Stimulated activated CD4-positive, alpha-beta T cell treated with anti-CD3 and anti-CD28 coated beads, Interleukin-15, amount 100 ng/mL, for 48 hours (primary cell): ENCODE results near the gene NT5M.
"Not testable (repeated sequence)": the region's sequence is repeated elsewhere in the genome, so short reads cannot be mapped to it uniquely, and the experiment has no call there.

Experiments
- DNase-seq, 2 donors: peaks; one replicate each; pipeline ENCODE4 v3.0.0-alpha.2; 2020; ENCODE audit warnings: low read depth in 2 of 2

NT5M gene

DNA sequence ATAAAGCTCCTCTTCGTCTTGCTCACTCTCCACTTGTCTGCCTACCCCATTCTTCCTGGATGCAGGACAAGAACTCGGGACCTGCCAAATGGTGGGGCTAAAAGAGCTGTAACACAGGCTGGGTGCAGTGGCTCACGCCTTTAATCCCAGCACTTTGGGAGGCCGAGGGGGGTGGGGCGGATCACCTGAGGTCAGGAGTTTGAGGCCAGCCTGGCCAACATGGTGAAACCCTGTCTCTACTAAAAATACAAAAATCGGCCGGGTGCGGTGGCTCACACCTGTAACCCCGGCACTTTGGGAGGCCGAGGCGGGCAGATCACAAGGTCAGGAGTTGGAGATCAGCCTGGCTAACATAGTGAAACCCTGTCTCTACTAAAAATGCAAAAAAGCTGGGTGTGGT, 1.5 kb upstream of the NT5M start:
- DNase-seq, result not testable (repeated sequence)

DNA sequence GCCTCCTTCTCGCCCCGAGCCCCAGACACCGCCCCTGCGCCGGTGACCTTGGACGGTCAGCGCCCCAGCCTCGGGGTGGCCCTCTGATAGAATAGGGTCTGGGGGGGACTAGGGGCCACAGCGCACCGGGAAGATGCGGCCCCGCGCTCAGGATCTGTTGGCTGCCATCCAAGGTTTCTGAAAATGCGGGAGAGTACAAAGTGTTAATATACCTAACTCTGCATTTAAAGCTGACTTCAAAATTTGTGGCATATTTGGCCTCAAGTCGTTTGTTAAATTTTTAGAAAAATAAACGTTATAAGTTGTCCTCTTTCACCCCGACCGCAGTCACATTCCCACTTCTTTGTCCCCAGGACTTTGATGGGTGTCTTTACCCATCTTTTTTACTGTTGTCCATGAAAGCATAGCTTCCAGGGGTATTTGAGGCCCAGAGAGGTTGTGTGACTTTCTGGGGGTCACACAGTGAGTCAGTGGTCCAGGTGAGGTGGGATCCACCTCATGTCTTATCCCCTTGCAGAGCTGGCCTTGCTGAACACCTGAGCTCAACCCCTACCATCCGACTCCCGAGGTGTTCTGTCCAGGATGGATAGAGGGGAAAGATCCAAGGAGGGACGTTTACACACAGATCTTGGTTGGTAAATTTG, 796 bp downstream of the NT5M start:
- no peak for DNase-seq

DNA sequence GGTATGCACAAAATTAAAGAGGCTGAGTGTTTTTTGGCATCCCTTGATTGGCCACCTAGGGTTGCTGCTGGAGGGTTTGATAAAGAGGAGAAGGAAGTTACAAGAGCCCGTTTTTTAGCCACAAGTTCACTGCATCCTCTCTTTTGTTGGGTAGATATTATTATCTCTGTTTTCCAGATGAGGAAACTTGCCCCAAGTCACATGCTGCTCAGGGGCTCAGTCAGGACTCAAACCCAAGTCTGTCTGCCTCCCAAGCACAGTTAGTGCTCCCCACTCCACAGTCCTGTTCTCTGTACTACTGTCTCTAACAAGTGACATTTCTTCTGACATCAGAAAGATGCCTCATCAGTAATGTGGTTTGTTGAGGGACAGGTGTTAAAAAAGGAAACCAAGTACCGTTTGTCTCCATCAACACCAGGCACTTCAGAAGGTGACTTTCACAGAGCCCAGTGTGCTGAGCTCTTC, 1.4 kb downstream of the NT5M start:
- no peak for DNase-seq

DNA sequence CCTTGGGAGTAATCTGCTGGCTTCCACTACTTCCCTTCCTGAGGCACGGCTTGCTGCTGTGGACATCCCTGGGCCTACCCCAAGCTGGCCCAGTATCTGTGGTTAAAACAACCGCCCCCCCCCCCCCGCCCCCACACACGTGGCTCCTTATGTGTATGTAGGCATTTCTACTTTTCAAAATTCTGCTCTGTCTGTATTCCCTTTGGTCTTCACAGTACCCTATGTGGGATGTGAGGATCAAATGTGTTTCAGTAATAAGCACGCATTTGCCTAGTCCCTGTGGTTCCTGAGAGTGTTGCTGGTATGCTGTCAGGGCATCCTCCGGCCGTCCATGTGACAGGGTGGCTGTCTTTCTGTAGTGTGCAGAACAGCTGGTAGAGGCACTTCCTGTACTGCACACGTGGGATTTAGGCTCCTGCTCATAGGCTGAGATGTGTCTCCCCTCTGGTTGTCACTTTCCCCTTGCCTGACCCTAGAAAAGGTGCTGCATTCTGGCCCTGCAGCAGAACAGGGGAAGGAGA, 2.2 kb downstream of the NT5M start:
- peak in 1 of 2 donors; percentile 38 for DNase-seq

DNA sequence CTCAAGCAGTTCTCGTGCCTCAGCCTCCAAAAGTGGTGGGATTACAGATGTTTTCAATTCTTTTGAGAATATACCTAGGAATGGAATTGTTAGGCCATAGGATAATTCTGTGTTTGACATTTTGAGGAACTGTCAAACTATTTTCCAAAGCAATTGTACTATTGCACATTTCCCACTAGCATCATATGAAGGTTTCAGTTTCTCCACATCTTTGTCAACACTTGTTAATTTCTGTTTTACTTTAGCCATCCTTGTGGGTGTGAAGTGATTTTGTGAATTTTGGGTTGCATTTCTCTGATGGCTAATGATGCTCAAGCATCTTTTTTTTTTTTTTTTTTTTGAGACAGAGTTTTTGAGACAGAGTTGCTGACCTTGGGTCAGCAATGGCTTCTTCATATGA, 6.2 kb downstream of the NT5M start:
- no peak for DNase-seq

DNA sequence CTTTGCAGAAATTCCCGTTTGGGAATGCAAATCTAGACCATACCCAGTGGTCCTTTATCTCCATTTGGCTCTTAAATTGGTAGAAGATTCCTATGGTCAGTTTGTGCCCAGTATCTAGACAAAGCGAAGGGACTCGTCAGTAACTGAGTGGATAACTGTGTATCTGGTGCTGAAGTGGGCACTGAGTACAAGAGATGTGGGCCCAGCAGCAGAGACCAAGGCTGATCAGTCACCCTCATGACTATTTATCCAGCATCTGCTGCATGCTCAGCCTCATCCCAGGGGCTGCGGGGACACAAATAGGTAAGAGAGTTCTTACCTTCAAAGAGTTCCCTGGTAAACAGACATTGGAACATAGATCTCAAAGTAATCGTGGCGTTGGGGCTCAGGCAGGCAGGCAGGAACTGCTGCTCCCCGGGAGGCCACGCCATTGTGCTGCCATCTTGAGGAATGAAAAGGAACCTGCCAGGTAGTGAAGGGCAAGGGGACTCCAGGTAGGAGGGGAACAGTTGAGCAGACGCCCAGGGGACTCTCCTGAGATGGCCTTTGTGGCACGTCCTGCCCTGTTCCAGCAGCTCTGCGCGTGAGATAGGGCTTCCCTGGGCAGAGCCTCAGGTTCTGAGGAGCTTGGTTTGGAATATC, 10.3 kb downstream of the NT5M start:
- peak; percentile 41 to 66 for DNase-seq

DNA sequence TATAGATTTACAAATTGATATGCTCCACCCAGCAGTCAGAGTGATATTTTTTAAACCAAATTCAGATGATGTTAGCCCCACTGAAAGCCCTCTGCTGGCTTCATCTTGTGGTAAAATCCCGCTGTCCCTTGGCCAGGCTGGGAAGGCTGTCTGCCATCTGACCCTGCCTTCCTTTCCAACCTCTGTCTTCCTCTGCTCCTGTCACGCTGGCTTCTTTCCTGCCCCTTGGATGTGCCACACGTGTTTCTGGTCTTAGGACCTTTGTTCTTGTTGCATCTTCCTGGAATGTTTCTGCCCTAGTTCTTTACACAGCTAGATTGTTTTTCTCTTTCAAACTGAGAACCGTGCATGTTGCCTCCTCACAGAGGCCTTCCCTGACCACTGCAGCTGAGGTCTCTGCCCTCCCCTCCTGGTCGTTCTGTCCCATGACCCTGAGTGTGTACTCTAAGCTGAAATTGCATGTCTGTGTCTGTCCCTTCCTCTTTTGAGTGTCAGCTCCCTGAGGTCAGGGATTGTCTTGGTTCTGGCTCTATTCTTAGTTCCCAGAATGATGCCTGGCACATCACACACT, 11.4 kb downstream of the NT5M start:
- DNase-seq, result no peak

DNA sequence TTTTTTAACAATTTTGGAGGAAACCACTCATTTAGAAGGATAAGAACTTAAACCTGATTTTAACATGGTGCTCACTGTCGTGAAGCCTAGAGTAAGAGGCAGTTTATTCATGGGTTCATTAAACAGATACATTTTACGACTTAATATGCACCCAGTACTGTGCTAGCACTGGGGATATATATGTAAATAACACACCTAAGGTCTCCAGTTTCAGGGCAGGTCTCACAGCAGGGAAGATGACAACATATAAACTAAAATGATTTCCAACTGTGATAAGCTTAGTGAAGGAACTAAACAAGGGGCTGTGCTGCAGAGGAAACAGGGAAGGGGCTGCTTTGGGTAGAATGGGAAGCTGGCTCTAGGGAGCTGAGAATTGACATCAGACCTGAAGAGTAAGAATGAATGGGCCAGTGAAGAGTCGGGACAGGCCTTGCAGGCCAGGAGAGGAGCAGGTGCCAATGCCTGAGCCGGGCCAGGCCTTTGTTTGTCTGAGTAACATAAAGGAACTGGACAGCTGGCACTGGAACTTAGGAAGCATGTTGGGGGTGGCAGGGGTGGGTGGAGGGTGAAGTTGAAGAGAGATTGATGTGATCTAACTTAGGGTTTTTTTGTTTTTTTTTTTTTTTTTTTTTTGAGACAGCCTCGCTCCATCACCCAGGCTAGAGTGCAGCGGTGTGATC, 12.1 kb downstream of the NT5M start:
- no peak for DNase-seq

DNA sequence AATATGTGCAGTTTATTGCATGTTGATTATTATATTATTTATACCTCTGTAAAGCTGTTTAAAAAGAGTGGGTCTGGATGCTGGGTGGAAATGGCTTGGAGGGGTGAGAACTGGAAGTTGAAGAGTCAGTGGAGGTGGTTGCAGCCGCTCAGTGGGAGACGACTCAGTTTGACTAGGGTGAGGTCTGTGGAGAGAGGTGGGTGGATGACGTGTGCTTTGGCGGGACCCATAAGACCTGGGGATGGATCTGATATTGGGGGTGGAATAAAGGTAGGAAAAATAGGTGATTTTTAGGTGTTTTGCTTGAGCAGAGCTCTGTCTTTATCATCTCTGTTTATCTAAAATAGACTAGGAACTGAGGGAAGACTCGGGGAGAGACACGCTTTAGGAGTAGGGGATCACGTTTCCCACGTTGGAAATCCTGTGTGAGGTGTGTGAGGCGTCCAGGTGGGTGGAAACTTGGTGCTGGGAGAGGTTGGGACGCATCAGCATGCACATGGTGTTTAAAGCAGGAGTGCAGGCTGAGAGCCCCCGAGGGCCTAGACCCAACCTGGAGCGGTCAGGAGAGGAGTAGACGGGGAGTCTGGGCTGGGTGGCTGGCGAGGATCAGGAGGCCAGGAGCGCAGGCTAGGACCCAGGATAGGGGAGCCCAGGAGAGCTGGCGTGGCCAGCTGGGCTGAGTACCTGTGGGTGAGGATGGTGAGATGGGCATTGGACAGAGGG, 17.2 kb downstream of the NT5M start:
- no peak for DNase-seq

DNA sequence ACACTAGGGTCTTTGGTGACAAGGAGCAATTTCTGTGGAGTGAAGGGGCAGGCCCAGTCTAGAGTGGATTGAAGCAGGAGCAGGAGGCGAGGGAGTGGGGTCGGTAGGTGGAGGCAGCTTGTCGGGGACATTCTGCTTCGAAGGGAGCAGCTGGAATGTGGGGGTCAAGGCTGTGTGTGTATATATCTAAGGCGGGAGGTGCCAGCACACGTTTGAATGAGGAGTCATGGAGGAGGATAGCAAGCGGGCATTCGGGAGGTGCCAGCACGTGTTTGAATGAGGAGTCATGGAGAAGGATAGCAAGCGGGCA, 17.7 kb downstream of the NT5M start:
- DNase-seq, result no peak

DNA sequence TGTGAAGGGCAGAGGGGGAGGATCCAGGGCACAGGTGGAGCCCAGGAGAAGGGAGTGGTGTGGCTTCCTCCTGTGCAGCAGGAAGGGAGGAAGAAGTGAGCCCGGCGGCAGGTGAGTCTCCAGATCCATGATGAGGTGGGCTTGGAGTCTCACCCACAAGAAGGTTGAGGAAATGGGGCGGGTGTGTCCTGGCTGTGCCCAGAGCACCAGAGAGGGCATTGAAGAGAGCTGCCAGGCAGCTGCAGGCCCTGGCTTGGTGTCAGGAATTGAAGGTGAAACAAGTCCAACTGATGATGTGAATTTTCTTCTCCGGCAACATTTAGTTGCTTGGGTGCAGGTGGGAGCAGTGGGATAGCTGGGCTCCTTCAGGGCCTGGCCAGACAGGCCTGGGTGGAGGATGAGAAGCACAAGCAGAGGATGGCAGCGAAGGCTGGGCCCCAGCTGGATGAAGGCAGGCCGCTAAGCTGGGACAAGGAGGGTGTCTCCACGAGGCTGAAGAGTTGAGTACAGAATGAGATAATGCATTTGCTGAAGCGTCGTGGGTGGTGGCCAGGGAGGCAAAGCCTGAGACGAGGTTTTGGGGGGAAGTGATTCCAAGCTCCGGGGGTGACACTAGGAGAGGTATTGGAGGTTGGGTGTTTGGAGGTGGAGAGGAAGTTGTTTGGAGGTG, 18.3 kb downstream of the NT5M start:
- DNase-seq, result no peak

DNA sequence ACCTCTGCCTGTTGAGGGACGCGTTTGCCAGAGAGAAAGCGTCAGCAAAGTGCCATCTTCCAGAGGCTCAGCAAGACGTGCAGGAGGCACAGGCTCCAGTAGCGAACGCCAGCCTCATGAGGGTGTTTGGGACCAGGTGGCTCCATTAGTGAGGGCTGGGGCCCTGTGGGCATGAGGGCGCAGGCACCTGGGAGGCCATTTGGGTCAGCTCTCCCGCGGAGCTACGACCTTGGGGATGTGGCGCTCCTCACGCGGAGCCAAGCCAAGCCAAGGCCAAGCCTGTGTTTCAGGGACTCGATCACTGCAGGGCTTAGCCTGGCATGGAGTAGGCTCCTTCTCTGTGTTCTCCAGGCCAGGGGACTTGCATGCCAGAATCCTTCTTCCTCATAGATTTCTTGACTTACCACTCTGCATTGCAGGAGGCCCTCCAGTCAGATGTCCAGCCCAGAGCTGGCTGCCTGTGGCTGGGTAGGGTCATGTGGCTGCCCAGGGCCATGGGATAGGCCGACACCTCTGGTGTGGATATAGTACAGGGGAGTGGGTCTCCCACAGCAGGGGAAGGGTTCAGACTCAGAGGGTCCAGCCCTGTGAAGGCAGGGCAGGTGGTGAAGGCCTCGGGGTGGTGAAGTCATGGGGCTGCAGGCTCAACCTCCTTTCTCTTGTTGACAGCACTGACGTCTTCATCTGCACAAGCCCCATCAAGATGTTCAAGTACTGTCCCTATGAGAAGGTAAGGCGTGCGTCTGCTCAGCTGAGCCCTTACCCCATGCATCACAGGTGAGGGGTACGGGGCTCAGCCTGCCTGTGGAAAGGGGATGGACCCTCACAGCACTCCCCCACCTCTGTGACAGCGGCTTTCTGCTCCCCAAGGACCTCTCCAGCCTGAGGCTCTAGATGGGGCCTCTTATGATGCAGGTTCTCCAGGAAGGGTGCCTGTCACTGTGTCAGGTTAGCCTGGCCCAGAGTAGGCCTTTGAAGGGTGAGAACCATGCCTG, 19.6 kb downstream of the NT5M start:
- DNase-seq, result no peak

DNA sequence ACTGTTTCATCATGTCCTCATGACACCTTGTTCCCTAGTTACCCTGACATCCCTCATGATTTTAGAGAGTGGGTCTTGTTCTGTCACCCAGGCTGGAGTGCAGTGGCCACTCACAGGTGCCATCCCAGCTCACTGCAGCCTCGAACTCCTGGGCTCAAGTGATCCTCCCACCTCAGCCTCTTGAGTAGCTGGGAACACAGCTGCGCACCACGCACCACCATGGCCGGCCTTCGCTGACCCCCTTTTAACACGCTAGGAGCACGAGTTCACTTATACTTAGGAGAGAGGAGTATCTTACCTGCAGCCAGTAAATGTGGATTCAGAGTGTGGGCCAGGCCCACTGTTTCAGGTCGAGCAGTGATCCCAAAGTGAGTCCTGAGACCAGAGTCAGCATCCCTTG, 21.4 kb downstream of the NT5M start:
- no peak for DNase-seq

DNA sequence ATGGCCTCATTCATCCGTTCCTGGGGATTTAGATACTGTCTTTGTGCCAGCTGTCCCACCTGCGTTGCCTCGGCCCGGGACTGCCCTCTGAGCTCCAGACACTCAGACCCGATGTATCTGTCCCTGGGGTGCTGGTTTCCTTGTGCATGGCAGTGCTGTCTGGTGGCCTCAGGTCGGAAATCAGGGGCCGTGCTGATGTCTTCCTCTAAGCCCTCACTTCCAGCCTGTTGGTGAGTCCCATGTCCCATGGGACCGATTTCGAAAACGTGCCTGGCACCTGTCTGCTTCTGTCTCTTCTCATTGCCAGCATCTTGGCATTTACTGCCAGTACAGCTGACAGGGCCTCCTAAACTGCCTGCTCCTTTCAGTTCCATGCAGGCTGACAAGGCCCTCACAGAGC, 22.1 kb downstream of the NT5M start:
- DNase-seq, result no peak

DNA sequence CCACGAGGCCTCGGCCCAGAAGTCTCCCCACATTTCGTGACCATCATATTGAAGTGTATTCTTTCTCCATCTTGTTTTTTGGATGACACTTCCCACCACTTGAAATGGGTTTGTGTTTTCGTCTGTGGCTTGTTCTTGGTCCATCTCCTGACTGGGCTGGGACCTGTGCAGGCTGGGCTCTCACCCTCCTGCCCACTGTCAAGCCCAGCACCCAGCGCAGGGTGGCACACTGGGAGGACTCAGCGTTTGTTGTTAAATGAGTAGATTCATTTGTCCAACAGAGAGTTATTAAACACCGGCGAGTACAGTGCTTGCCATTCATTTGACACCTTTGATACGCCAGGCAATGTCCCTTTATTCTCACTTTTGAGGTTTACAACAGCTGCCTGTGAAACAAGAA, 22.6 kb downstream of the NT5M start:
- no peak for DNase-seq

DNA sequence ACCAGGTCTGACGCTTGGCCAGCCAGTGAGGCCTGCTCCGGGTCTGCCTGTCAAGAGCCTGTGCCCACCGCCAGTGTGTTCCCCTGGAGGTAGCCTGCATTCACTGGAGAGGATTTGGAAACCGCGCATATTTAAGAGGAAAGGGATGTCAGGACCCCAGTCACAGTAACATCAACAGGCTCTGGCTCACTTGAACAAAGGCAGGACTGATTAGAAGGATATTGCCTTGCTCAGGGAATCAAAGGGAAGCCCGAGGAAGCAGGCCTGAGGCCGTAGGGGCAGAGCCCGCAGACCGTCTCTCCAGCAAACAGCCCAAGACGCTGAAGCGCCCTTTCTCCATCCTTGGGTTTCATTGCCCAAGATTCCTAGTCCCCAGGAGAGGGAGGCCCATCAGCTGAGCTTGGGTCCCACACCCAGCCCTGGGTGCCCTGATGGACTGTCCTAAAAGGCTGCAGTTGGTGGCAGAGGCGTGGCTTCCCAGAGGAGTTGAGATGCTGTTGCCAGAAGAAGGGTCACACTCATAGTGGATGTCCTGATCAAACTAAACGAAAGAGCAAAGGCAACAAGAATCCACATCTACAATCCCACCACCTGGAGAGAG, 23.2 kb downstream of the NT5M start:
- DNase-seq, result no peak

DNA sequence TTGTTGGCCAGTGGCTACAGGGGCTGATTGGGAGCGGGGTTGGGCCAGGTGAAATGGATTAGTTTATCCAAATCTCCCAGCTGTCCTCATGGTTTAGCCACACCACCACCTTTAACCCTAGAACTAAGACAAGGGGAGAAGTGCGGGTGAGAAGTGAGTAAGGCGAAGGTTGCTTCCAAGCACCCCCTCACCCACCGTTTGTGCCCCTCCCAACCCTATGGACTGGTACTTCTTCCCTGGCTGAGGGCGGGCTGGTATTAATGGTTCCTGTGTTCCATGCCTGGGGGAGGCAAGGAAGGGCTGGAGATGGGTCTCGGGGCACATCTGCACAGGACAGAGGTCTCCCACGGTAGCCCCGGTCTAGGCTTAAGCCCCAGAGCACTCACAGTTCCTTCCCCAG, 25.1 kb downstream of the NT5M start:
- no peak for DNase-seq

DNA sequence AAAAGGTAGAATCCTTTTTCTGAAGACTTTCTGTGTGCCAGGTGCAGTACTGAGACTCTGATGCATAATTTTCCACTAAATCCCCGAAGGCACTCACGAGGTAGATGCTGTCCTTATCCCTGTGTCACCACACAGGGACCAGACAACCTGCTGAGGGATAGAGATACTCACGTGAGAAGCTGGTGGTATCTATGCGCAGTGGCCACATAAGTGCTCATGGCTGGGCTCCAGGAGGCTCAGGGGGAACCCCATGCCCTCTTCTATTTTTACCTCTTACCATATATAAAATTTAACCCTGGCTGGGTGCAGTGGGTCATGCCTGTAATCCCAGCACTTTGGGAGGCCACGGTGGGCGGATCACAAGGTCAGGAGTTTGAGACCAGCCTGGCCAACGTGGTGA, 38.3 kb downstream of the NT5M start:
- no peak for DNase-seq

DNA sequence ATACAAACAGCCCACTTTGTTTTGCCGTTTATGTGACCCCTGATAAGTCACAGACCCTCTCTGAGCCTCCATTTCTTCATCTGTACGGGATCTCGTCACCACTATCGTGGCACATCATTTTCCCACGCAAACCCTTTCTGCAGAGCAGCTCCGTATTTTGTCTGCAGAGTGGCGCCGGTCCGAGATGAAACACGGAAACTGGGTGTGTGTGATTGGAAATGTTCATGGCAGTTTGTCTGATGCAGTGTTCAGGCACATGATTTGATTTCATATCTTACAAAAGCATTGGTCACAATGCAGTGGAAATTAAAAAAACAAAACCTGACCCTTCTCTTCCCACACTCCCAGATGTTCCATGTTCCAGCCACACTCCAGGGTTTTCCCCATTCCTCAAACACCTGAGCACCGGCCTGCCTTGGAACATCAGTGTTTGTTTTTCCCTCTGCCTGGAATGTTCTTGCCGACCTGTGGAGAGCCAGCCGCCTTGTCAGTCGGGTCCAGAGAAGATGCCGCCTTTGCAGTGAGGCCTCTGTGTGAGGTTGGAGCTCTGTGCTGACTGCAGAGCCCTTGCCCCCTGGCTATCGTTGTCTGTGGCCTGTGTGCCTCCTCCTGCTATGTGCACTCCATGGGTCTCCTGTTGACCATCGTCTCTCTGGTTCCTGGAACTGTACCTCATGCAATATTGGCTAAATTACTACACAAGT, 39.2 kb downstream of the NT5M start:
- DNase-seq, result no peak
